GM11168 (cell line): ENCODE measurements around the gene ADSS2.

Source experiments
- in situ Hi-C: fragments of 300-500 bp; cut with MboI; formaldehyde crosslinking; loops from one replicate; pipeline ENCODE4 v1.12.0; 2022; ENCODE audit warnings: low sequenced_read_pairs; ENCODE audit not compliant: unreplicated experiment

ADSS2 gene

DNA sequence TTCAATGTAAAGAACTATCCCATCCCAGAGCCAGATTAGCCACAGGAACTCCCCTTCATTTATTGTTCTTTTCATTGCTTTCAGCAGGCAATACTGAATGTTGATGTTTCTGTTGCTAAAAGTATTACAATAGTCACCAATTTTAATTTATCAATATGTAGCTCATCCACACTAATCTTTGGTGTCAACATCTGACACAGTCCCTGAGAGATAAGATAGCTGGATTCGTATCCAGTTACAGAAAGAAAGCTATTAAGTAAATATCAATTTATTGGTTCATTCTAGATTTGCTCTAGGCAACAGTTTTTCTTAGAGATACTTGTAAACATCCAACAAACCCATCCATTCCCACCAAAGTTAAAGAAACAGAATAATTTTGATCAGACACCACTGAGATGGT, 4.7 kb downstream of the ADSS2 start:
- in situ Hi-C loops, result no loop called here

DNA sequence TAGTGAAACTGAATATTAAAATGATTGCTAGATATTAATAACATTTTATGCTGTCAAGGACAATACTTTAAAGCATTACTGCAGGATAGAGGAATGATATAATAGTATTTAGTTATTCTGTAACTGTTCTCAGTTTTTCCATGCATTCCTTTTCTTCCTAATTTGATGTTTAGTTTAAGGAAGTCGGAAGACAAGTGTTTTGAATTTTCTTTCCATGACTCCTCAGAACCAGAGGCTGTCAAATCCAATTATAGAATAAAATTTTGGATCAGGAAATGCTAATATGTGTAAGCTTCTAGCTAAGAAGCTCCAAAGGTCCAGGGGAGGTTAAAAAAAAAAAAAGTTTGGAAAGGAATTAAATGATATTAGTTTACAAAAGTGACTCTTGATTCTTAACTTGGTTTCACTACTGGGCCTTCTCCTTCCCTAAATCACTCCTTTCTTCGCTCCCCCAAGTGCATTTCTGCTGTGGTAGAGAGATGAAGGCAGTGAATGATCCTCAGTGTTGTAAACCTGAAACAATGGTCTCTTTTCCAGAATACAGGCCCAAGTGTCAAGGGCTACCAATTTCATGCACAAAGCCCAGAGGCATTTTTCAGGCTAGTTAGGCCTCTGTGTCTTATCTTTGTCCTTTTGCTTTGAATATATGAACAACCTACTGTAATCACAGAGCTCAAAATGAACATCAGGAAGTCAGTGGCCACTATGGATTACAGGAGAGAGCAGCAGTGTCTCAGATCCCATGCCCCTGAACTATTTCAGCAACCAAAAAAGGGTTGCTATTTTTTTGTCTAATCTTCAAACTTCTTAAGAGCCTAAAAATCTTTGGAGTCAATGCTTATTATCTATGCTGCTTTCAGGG, 6.2 kb downstream of the ADSS2 start:
- in situ Hi-C loops, result no loop called here

DNA sequence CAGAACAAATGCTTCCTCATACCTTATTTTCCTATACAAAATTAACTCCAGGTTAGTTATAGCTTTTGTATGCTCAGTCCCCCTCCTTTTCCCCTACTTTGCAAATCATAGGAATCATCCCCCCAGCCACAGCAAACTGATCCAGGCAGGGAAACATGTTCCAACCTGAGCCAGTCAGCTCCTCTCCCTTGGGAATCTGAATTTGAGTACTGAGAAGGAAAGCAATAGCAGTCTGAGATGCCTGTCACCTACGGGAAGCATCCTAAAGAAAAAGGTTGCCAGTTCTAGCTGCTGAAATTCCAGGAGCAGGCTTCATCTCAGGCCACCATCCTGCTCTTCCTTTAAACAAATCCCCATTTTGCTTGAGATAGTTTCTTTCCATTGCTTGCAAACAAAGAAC, 6.9 kb downstream of the ADSS2 start:
- in situ Hi-C loops, result no loop called here

DNA sequence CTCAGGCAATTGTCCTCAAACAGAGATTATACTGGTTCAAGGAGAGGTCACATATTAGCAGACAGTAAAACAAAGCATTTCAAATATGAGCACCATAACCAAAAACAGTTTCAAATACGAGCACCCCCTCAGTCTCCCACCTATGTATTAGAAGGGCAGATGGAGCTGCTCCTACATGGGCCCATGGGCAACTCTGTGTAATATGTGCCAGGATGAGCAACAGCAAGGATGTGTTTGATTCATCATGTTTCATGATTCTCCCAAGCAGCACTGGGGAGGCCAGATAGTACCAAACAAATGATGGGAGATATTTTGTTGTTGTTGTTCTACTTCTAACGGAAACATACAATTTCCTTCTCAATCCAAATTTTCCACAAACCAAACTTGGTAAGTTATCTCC, 8.9 kb downstream of the ADSS2 start:
- in situ Hi-C loops, result no loop called here

DNA sequence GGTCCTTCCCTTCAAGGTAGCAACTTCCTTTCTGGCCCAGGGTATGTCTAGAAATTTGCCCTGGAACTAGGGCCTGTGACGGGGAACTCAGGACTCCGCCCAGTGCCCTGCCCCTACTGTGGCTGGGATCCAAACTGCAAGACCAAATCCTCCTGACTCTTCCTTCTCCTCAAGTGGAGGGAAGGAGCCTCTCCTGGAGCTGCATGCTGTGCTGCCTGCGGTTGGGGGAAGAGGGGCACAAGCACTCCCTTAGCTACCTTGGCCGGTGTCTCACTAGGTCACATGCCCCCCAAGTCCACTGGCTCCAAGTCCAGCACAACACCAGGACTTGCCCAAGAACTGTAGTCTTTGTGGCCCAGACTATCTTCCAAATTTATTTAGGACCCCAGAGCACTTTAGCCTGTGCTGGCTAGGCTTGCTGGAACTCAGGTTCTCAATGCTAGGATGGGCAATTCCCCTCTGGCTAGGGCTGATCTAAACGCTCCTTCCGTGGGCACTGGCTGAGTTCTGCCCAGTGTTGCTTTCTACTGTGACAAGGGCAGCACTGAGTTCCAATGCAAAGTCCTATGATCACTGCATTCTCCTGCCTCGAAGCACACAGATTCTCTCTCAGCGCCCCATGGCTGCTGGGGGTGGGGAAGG, 12.2 kb downstream of the ADSS2 start:
- in situ Hi-C loops, result no loop called here

DNA sequence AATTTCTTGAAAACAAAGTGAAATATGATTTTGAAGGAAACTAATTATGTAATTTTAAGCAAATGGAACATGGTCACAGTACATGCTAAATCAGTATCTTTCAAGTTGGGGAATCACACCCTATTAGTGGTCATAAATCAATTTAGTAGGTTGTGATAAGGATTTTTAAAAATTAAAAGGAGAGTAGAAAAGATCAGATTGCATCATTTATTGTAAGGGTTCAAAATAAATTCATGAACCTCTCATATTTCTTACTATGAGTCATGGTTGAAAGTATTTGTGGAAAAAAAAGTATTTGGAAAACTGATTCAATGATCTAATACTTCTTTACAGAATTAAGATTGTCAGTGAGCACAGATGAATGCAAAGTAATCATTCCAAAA, 14.6 kb downstream of the ADSS2 start:
- in situ Hi-C loops, result no loop called here

DNA sequence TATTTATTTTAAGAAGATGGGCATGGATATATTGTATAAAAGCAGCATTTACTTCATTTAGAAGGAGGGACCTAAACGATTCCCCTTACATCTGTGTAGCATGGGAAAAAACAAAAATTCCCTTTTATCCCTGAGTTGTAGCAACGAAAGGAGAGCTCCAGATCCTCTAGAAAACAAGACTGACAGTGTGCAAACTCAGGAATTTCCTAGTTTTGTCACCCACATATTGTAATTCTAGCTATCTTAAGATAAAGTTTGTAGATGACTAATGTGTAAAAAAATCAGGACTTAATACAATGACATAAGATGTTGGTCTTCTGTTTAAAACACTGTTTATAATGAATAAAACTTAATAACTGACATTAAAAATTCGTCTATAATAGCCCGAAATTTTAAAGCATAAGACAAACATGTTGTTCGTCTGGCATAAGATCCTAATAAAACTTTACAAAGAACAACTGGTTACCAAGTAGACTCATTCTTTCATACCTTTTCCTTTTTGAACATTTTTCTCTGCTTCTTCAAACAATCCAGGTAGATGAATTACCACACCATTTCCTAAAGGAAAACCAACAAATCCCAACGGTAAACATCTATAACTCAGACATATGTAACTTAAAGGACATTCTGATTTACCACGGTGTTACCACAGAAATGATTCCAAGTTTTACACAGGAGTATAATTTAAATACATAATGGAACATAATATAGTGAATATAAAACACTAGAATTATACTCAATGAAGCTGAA, 15.2 kb downstream of the ADSS2 start:
- in situ Hi-C loops, result no loop called here

DNA sequence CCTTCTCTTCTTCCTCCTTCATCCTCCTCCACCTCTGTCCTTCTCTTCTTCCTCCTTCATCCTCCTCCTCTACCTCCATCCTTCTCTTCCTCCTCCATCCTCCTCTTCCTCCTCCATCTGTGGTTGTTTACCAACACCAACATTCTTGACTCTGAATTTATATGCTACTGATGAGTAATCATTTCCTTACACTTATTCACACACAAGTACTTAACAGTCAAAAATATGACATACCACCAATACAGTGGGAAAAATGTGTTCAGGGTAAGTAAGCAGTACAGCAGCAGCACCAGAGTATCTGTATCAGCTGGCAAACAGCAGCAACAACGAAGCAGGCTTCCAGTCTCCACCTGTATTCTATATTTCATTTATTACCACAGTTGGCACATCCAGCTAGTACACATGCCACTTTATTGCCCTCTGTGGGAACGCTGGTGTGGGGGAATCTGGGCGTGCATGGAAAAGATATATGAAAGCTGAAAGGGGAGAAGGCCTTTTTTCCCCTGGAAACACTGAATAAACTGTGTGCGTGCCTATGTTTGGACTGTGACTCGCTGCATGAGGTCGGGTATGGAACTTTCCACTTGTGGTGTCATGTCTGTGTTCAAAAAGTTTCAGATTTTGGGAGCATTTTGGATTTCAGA, 16.0 kb downstream of the ADSS2 start:
- in situ Hi-C loops, result no loop called here

DNA sequence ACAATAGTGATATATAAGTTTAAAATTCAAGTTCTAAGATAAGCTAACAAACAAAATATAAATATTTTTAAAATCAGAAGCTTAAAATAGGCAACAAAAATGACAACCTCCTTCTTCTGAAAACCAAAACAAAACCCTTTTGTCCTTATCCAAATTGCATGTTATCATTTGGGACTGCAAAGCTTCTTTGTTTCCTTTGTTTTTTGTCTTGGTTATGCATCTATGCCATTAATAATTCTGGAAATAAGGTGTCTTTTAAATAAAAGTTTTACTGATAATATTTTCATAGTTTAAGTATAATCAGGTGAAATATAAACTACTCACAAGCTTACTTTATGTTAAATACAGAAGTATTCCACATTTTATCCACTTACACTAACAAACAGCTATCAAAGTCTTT, 20.5 kb downstream of the ADSS2 start:
- in situ Hi-C loops, result no loop called here

DNA sequence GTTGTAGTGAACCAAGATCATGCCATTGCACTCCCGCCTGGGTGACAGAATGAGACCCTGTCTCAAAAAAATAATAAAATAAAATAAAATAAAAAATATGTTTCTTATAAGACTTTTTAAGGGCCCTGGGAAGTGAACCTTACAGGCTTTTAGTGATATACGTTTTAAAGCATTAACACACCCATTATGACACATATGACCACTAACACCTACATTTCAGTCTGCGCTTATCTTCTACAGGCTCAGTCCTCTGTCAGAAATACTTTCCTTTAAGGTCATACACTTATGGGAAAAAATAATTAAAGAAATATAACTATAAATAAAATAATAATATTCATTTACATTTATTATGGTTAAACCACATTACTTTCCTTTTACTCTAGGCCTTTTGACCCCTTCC, 21.9 kb downstream of the ADSS2 start:
- in situ Hi-C loops, result no loop called here

DNA sequence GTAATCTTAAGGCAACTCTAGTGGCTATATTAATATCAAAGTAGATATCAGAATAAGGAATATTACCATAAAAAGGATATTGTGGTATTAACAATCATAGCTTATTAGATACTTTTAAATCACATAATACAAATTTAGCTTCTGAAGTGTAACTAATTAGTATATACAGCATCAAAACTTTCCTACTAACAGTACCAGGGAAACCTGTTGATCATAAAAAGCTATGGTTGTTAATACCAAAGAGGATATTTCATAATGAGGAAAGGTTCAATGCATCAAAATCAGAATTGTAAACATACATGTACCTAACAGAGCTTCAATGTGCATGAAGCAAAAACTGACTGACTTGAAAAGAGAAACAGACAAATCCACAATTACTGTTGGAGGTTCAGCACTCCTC, 24.1 kb downstream of the ADSS2 start:
- in situ Hi-C loops, result no loop called here

DNA sequence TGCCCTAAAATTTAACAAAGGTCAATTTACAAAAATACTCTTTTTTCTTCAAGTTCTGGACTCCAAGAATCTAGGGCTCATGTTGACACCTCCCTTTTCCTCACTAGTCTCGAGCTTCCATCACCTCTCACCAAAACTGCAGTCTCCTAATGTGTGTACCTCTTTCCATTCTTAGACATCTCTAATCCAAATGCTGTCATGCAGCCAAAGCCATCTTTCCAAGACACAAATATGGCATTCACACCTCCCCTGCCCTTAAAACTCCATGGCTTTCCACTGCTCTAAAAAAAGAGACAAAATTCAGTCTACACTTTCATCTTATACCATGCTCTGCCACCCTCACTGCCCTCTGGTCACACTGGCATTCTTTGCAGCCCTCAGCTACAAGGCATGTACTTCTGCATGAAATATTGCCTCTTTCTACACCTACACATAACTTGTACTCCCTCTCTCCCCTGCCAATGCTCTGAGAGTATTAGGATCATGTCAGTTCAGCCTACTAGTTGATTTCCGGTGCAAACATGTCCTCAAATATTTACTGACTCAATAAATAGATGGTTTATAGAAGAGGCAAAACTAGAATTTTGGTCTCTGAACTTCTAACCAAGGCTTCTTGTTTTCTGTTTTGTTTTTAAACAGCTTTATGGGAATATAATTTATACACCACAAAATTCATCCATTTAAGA, 26.9 kb downstream of the ADSS2 start:
- in situ Hi-C loops, result no loop called here

DNA sequence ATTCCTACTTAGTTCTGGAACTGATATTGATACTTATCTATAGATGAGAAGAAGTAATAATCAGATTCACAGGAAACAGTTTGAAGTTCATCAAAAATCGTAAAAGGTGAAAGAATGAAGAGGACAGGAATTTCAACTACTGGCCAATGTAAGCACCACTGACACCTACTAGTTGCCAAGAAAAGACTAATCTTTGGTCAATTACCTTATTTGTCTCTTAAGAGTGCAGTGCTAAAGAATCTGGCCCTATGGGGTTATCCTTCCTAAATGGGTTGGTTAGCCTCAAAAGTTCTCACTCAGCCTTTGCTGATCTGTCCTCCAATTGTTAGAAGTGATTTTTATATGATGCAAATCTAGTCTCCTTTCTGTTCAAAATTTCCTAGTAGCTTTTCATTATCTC, 29.5 kb downstream of the ADSS2 start:
- in situ Hi-C loops, result no loop called here

DNA sequence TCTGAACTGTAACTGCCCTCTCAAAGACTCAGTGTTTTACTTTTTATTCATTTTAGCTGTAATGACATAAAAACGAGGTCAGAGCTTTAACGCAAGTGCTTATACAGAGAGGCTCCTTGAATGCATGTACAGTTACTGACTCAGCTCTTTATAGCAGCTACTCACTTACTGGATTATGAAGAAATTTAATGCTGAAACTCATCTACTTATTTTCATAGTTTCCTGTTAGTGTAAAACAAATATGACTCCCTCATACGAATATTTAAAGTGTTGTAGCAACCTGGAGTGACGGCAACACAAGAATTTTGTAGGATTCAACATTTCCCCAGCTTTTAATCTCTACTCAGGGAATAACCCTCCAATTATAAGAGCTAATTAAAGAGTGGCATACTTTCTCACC, 32.7 kb downstream of the ADSS2 start:
- in situ Hi-C loops, result no loop called here

DNA sequence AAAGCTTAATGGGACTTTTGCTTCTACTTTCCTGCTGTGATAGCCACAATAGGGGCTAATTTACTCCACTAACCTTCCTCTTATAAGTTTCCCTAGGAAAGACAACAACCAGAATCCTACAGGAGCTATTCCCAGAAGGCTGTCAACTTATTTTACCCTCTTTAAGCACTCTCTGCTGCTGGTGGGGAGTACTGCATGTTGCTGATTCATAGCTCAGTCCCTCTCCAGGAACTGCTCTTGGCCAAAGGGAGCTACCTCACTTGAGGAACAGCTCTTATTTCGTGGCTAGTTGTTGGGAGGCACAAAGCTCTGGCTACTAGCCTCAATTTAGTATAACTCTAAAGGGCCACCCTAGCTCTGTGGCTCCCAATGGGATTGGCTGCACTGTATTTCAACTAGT, 37.2 kb downstream of the ADSS2 start:
- in situ Hi-C loops, result no loop called here

DNA sequence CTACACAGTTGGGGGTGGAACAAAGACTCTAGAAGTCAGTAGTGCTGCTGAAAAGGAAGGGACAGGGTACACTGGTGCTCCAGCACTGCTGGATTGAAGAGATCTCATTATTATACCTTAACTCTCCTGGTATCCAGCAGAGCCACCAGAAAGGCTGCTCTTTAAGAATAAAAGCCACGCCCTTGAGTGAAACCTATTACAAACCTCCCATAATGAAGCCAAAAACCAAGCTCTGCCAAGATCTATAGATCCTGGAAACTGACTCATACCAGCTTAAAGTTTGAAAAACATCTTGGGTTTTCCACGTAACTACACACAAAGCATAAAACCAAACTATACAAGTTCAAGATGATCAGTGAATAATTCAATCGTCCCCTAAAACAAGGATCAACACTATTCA, 38.0 kb downstream of the ADSS2 start:
- in situ Hi-C loops, result no loop called here

DNA sequence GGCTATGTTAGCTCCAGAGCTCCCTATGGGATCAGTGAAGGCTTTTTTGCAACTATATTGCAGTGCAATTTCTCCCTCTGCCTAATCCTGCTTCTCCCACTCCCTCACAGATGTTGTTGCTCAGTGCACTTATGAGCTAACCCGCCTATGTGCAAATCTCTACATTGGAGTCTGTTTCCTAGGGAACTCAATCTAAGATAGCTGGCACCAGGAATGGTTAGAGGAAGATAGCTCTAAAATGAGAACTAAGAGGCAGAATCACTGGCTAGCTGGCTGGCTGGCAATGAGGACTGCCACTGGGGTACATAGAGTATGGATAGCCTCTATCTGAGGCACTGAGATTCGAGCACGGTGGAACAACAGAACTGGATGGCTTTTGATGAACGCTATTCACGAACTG, 39.5 kb downstream of the ADSS2 start:
- in situ Hi-C loops, result no loop called here

DNA sequence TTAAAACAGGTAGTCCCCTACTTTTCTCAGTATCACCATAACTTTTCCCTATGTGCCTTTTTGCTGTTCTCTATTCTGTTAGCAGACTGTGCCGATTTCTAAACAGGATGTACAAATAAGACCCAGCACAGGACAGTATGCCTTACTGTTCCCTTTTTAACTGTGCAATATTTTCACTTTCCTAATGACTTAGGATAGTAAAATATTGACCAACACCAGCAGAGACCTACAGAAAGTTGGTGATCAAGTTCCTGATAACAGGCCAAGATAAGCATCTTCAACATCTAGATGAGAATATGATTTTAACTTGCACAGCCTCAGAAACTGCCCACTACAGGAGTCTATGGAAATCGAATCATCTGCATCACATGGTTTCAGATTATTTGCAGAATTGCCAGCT, 42.0 kb downstream of the ADSS2 start:
- in situ Hi-C loops, result no loop called here

DNA sequence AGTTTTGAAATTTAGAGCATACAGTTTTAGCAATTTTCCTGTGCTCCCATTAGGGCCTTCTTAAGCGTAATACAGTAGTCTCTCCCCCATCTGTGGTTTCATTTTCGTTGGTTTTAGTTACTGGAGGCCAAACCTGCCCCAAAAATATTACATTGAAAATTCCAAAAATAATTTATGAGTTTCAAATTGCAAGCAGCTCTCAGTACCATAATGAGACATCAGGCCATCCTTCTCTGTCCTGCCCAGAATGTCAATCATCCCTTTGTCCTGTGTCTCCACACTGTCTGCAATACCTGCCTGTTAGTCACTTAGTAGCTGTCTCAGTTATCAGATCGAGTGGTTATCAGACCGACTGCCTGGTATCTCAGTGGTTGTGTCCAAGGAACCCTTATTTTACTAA, 45.4 kb downstream of the ADSS2 start:
- in situ Hi-C loops, result no loop called here

DNA sequence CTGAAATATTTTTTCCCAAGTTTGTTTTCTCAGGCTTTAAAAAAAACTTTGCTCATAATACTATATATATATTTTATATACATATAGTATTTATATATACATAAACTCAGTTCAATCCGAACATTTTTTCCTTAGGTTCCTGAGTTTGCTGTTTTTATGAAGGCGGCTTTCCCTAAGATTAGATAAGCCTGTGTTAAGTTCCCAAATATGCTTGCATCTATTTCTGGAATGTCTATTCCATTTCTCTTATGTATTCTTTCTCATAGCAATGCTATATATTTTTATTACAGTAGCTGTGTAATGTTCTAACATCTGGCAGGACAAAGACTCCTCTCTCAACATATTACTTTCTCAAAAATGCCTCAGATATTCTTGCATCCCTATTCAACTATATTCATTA, 45.9 kb downstream of the ADSS2 start:
- in situ Hi-C loops, result no loop called here
